HG02588 (cell line): Measurements from ENCODE around the gene GZMH.
"Not testable (repeated sequence)": the region's sequence is repeated elsewhere in the genome, so short reads cannot be mapped to it uniquely, and the experiment has no call there.

ENCODE experiments used
- ATAC-seq: cut with Tn5 transposase; IDR thresholded peaks from one replicate; pipeline ENCODE4 v1.9.1; 2021; ENCODE audit warnings: mild to moderate bottlenecking, moderate library complexity; ENCODE audit not compliant: unreplicated experiment

The GZMH gene

DNA sequence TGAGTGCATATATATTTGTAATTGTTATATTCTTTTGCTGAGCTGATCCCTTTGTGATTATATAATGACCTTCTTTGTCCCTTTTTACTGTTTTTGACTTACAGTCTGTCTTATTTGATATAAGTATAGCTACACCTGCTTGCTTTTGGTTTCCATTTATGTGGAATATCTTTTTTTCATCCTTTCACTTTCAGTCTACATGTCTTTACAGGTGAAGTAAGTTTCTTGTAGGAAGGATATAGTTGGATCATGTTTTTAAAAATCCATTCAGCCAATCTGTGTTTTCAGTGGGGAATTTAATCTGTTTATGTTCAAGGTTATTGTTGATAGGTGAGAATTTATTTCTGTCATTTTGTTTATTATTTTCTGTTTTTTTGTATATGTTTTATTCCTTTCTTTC lies 12.1 kb downstream of the GZMH start:
- no peak for ATAC-seq

- ATAC-seq, result no peak
These were observed 14.2 kb downstream of the GZMH start for GRCh38 chr14:24595073-24595808.

DNA sequence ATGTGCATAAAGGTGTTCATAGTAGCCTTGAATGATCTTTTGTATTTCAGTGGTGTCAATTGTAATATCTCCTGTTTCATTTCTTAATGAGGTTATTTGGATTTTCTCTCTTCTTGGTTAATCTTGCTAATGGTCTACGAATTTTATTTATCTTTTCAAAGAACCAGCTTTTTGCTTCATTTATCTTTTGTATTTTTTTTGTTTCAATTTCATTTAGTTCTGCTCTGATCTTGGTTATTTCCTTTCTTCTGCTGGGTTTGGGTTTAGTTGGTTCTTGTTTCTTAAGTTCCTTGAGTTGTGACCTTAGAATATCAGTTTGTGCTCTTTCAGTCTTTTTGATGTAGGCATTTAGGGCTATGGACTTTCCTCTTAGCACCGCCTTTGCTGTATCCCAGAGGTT lies 18.5 kb downstream of the GZMH start:
- ATAC-seq, result not testable (repeated sequence)

GRCh38 chr14:24584402-24584801 lies 25.1 kb downstream of the GZMH start:
- ATAC-seq, result not testable (repeated sequence)

GRCh38 chr14:24578558-24578957 lies 30.9 kb downstream of the GZMH start:
- ATAC-seq, result no peak

DNA sequence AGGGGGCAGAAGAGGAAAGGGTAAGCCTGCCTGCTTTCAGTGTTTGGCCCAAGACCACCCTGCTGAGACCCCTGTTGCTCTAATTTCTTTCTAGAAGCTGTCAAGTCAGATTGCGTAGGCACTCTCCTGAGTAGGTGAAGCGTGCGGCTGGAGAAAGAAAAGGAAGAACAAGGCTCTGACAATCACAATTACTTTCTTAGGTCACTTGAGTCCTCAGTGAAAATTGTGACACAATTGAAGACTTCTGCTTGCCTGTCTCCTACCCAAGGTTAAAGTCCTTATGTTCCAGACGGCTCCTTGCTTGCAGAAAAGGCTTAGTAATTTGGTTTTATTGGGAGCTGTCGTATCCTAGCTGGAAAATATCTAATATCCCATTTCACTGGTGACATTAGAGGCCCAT lies 32.7 kb downstream of the GZMH start:
- no peak for ATAC-seq

DNA sequence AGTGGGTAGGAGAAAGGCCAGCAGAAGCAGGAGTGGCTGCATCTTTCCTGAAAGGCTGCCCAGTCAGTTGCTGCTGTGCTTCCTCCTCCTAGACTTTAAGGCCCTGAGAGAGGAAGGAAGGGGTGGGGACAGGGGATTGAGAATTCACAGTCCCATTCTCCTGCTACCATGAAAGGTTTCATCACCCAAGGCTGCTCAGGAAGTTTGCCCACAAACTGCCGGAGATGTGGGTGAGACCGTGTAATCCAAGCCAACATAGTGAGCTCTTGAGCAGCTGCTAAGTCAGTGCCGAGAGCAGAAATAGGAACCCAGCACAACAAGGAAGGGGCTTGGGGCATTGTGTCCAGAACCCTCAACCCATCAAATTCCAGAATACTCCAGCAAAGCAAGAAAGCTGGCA lies 33.3 kb downstream of the GZMH start, which contains the start of gene CTSG:
Gene CTSG, minus strand, starts transcription at position 69 of the 400 bp plus-strand sequence. Its CDS starts 27 bp downstream, at position 42.
- no peak for ATAC-seq

GRCh38 chr14:24574206-24574774 lies 35.2 kb downstream of the GZMH start:
- ATAC-seq, result no peak

- ATAC-seq, result no peak
These were observed 43.2 kb downstream of the GZMH start for GRCh38 chr14:24566318-24566717.

DNA sequence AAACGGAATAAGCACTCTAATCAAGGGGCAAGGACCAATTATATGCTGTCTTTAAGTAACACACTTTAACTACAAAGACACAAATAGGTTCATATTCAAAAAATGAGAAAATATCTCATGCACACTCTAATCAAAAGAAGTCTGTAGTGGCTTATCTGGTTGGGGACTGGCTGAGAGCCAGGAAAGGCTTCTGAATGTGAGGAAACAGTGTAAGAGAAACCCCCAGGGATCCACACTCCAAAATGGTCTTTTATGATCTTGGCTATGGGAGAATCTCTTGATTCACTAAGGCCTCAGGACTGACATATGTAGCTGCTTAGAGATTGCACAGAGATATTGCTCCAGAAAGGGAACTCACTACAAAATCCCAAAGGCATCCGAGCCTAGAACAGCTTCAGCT lies 43.7 kb downstream of the GZMH start:
- ATAC-seq, result no peak

- no peak for ATAC-seq
These were observed 46.0 kb downstream of the GZMH start for GRCh38 chr14:24563505-24563904.

GRCh38 chr14:24556756-24557155 lies 52.7 kb downstream of the GZMH start:
- no peak for ATAC-seq
